ENCODE data around the gene RABGGTA. TPM values are rescaled to one million over a fixed set of nuclear protein-coding genes. Genes with fewer than 3 reads are reported as not detected.
A peak's percentile ranks its signal among the peaks of the same experiment; 100 is the strongest.

Gene RABGGTA
- total and polyA plus RNA-seq, 2 experiments from 2014 or later: 29.3 to 34.9 TPM

GRCh38 chr14:24307156-24307574, 35.8 kb upstream of the RABGGTA start:
- Histone ChIP-seq H3K9ac (no peak overlapping the region), H3K4me2 (ENCODE audit: unreplicated experiment) (no peak overlapping the region), H3K4me1 (ENCODE audit: insufficient read depth) (peaks cover 15% of the 10 kb centered on the region), H2AFZ (no peak overlapping the region), H3K27ac (no peak overlapping the region), H3K4me3 (no peak overlapping the region), H3K27me3 (replicated peaks; ENCODE audit: insufficient read depth) (no peaks in the 10 kb centered on the region), H3K9me2 (ENCODE audit: insufficient read depth) (no peaks in the 10 kb centered on the region), H4K20me1 (ENCODE audit: insufficient read depth) (no peaks in the 10 kb centered on the region), H3K79me2 (ENCODE audit: insufficient read depth) (0 out of 2 replicates have a peak, but pooled peaks cover 1% of the 10 kb centered on the region), H3F3A (ENCODE audit: insufficient read depth) (peaks cover 8% of the 10 kb centered on the region; the same call in 1 of the 2 replicates), H3K9me3 (ENCODE audit: low read depth) (no peaks in the 10 kb centered on the region), H3K36me3 (ENCODE audit: low read depth) (peaks cover 14% of the 10 kb centered on the region; the same call in 1 of the 2 replicates)
- DNase-seq: no peak
- TF ChIP-seq EZH2phosphoT487 (IDR thresholded peaks at IDR 0.05; ENCODE audit: insufficient read depth, low read depth) (no peak), EZH2 (IDR thresholded peaks at IDR 0.05; ENCODE audit: insufficient read depth, poor library complexity, severe bottlenecking) (no peak)
- WGBS, 2 experiments (ENCODE audit: low coverage in 1 of 2, low lambda C conversion rate in 2 of 2, missing lambda C conversion rate in 2 of 2): 88 to 90% methylated on average over 10 to 11 of the region's 11 CpGs
- in situ Hi-C loops (cut with MboI): no loop called here

GRCh38 chr14:24304019-24304387, 32.6 kb upstream of the RABGGTA start:
- H3K79me2 ChIP-seq (ENCODE audit: insufficient read depth): peaks cover 26% of the 10 kb centered on the region
- DNase-seq: no peak
- in situ Hi-C loops (cut with MboI): no loop called here

GRCh38 chr14:24300326-24300980, 29.1 kb upstream of the RABGGTA start:
- in situ Hi-C loops (cut with MboI): no loop called here
- peak; percentile 11 for DNase-seq
- Histone ChIP-seq H2AFZ (peak overlapping the region; percentile 97), H3K9ac (peak overlapping the region; percentile 95), H3K9me3 (ENCODE audit: low read depth) (no peaks in the 10 kb centered on the region), H4K20me1 (ENCODE audit: insufficient read depth) (no peaks in the 10 kb centered on the region), H3K36me3 (ENCODE audit: low read depth) (peaks cover 16% of the 10 kb centered on the region; the same call in 1 of the 2 replicates), H3K27ac (peak overlapping the region; percentile 86), H3K4me2 (ENCODE audit: unreplicated experiment) (peak overlapping the region; percentile 94), H3K4me3 (peak overlapping the region; percentile 95), H3K79me2 (ENCODE audit: insufficient read depth) (peaks cover 26% of the 10 kb centered on the region), H3F3A (ENCODE audit: insufficient read depth) (peaks cover 23% of the 10 kb centered on the region; the same call in 1 of the 2 replicates), H3K9me2 (ENCODE audit: insufficient read depth) (no peaks in the 10 kb centered on the region), H3K4me1 (ENCODE audit: insufficient read depth) (peaks cover 17% of the 10 kb centered on the region), H3K27me3 (replicated peaks; ENCODE audit: insufficient read depth) (no peaks in the 10 kb centered on the region)
- WGBS, 2 experiments (ENCODE audit: low coverage in 1 of 2, low lambda C conversion rate in 2 of 2, missing lambda C conversion rate in 2 of 2): 28 to 29% methylated on average over 16 of the region's 16 CpGs
- TF ChIP-seq EZH2 (IDR thresholded peaks at IDR 0.05; ENCODE audit: insufficient read depth, poor library complexity, severe bottlenecking) (no peak), EZH2phosphoT487 (IDR thresholded peaks at IDR 0.05; ENCODE audit: insufficient read depth, low read depth) (no peak)

More at GRCh38 chr14:24304019-24304387, 32.6 kb upstream of the RABGGTA start:
- H3K9me3 ChIP-seq (ENCODE audit: low read depth): no peaks in the 10 kb centered on the region
- no peak overlapping the region for H3K27ac ChIP-seq
- 95 to 98% methylated on average over 11 of the region's 11 CpGs for WGBS, 2 experiments (ENCODE audit: low coverage in 1 of 2, low lambda C conversion rate in 2 of 2, missing lambda C conversion rate in 2 of 2)
- TF ChIP-seq EZH2 (IDR thresholded peaks at IDR 0.05; ENCODE audit: insufficient read depth, poor library complexity, severe bottlenecking) (no peak), EZH2phosphoT487 (IDR thresholded peaks at IDR 0.05; ENCODE audit: insufficient read depth, low read depth) (no peak)
- H3K9me2 ChIP-seq (ENCODE audit: insufficient read depth): no peaks in the 10 kb centered on the region
- H4K20me1 ChIP-seq (ENCODE audit: insufficient read depth): no peaks in the 10 kb centered on the region
- H3K4me1 ChIP-seq (ENCODE audit: insufficient read depth): peaks cover 7% of the 10 kb centered on the region; the same call in 1 of the 2 replicates
- no peak overlapping the region for H2AFZ ChIP-seq
- no peak overlapping the region for H3K9ac ChIP-seq
- no peak overlapping the region for H3K4me3 ChIP-seq
- H3K27me3 ChIP-seq (replicated peaks; ENCODE audit: insufficient read depth): no peaks in the 10 kb centered on the region
- no peak overlapping the region for H3K4me2 ChIP-seq (ENCODE audit: unreplicated experiment)
- peaks cover 16% of the 10 kb centered on the region; the same call in 1 of the 2 replicates for H3K36me3 ChIP-seq (ENCODE audit: low read depth)
- H3F3A ChIP-seq (ENCODE audit: insufficient read depth): peaks cover 8% of the 10 kb centered on the region

GRCh38 chr14:24299255-24300191, 28.1 kb upstream of the RABGGTA start, which contains the start of the genes DHRS1 and NOP9:
Gene DHRS1, minus strand, starts transcription at chr14:24299780. Its CDS starts 674 bp downstream, at chr14:24299106.
Gene NOP9, plus strand, starts transcription at chr14:24299850. Its CDS starts 105 bp downstream, at chr14:24299955.
- Histone ChIP-seq H3K9ac (peak within 1 kb of the TSS; percentile 95), H3K79me2 (ENCODE audit: insufficient read depth) (peaks cover 26% of the 10 kb centered on the region), H3K4me1 (ENCODE audit: insufficient read depth) (peaks cover 17% of the 10 kb centered on the region), H3K4me3 (peak within 1 kb of the TSS; percentile 95), H3K36me3 (ENCODE audit: low read depth) (peaks cover 18% of the 10 kb centered on the region; the same call in 1 of the 2 replicates), H4K20me1 (ENCODE audit: insufficient read depth) (no peaks in the 10 kb centered on the region), H3K27me3 (replicated peaks; ENCODE audit: insufficient read depth) (no peaks in the 10 kb centered on the region), H3K27ac (peak within 1 kb of the TSS; percentile 86), H3K4me2 (ENCODE audit: unreplicated experiment) (peak within 1 kb of the TSS; percentile 94), H3K9me3 (ENCODE audit: low read depth) (no peaks in the 10 kb centered on the region), H3K9me2 (ENCODE audit: insufficient read depth) (no peaks in the 10 kb centered on the region), H3F3A (ENCODE audit: insufficient read depth) (peaks cover 23% of the 10 kb centered on the region; the same call in 1 of the 2 replicates), H2AFZ (peak within 1 kb of the TSS; percentile 97)
- in situ Hi-C loops (cut with MboI): loop anchor here (10.0 kb wide), 1 partner anchor 55 kb away; the partner anchor contains the start of gene TINF2
- TF ChIP-seq EZH2 (IDR thresholded peaks at IDR 0.05; ENCODE audit: insufficient read depth, poor library complexity, severe bottlenecking) (no peak), EZH2phosphoT487 (IDR thresholded peaks at IDR 0.05; ENCODE audit: insufficient read depth, low read depth) (no peak)
- peak; percentile 94 for DNase-seq
- 1 to 2% methylated on average over 65 to 67 of the region's 75 CpGs for WGBS, 2 experiments (ENCODE audit: low coverage in 1 of 2, low lambda C conversion rate in 2 of 2, missing lambda C conversion rate in 2 of 2)

All from GM23248 (cell line).